Stimulated activated CD4-positive, alpha-beta T cell treated with anti-CD3 and anti-CD28 coated beads, Interleukin-12 subunit alpha, Interleukin-12 subunit beta, amount 100 ng/mL, for 4 hours (primary cell): ENCODE measurements around the gene ERAL1.
"Not testable (repeated sequence)": the region's sequence is repeated elsewhere in the genome, so short reads cannot be mapped to it uniquely, and the experiment has no call there.

Source experiments
- DNase-seq: peaks from one replicate; pipeline ENCODE4 v3.0.0-alpha.2; 2020

Gene ERAL1

DNA sequence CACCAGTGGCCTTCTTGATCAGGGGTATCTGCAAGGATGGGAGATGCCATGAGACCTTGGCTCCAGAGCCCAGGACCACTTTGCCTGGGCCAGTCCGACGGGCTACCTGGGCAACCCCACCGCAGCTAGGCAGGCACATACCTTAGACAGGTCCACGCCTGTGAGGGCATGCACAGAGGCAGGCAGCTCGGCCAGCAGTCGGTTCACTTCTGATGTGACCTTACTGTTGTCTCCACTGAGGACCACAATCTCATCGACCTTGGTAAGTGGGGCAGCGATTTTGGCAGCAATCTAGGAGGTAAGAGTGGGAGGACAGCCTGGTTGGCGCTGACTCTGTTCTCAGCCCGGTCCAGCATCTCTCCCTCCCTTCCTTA, 25.7 kb downstream of the ERAL1 start:
- no peak for DNase-seq

DNA sequence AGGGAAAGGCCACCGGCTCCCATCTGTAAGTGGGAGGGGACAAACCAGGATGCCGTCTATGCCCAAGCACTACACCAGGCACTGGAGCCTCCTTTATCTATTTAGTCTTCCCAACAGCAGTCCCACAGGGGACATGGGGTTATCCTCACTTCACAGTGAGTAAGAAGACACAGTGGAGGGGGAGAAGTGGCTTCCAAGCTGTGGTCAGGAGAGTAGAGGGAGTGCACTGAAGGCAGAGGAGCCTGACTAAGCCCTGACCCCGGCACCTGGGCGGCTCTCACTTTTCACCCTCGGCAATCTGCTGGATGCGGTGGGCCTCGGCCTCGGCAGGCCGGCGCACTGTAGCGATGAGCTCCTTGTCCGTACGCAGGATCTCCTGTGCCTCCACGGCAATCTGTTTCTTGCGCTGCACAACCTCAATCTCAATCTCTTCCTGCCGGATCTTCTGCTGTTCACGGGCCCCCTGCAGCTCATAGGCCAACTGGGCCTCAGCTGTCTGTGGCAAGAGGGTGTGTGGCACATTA, 26.8 kb downstream of the ERAL1 start:
- DNase-seq: no peak

DNA sequence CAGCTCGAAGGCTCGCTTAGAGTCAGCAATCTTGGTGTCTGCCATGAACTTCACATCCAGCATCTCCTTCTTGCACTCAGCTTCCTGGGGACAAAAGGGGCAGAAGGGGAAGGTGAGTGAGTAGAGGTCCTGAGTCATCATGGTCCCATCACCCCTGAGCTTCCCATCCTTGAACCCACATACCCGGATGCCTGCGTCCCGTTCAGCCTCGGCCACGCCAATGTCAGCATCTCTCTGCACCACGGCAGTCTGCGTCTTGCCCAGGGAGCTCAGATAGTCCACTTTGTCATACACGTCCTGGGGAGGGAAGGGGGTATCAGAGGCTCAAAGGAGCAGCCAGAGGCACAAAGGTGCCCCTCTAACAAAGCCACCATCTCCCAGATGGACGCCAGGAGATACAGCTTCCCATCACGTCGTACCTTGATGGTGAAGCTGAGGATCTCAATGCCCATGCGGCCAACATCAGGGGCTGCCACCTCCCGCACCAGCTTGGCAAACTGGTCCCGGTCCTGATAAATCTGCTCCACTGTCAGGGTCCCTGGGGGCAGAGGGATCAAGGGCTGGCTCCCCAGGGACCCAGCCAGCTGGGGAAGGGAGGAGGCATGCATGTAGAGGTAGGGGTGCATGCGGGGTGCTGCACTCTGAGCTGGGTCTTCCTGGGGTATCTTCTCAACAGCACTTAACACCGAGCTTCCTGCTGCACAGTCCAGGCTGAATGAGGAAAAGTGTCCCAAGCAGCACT, 27.5 kb downstream of the ERAL1 start:
- DNase-seq: no peak

DNA sequence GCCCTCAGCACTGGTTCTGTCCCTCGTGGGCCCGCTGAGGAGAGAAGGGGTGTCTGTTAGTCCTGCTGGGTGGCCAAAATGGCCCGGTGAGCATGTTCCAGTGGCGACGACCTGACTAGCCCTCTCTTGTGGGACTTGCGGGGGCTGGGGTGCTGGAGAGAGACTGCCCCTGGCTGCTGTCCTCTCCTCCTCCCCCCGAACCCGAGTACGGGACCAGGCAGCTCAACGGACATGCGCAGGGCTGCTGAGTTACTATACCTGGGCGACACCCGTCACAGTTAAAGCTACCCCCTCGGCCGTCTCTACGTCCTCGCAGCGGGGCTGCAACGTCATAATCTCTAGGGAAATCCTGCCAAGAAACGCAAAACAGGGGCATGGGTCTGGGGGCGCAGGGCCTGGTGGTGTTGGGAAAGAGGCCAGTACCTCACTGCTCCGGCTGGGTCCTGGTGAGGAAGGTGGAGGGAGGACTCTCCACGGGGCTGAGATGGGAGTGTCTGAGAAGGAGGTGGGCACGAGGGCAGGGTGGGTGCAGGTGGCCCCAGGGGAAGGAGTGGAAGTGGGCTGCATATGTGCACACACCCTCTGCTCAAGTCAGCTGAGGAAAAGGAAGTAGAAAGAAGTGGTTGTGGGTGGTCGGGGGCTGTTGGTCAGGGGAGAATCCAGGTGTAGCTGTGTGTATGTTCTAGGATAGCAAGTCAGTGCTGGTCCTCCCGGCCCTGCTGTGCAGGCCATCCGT, 29.3 kb downstream of the ERAL1 start:
- no peak for DNase-seq

DNA sequence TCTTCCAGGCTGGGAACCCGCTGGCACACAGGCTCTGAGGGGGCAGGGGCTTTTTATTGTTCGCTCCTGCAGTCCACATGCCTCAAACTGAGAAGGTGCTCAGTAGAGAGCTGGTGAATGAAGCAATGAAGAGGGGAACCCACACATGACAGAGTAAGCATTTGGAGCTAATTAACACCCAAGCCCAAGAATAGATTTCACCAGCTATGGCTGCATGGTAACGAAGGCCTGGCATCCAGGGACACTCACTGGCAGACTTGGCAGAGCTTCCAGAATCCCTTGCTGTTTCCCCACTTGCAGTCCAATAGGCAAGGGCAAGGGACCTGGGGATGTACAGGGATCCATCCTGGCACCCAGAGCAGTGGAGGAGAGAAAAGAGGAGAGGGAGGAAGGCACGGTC, 30.5 kb downstream of the ERAL1 start:
- DNase-seq: no peak

DNA sequence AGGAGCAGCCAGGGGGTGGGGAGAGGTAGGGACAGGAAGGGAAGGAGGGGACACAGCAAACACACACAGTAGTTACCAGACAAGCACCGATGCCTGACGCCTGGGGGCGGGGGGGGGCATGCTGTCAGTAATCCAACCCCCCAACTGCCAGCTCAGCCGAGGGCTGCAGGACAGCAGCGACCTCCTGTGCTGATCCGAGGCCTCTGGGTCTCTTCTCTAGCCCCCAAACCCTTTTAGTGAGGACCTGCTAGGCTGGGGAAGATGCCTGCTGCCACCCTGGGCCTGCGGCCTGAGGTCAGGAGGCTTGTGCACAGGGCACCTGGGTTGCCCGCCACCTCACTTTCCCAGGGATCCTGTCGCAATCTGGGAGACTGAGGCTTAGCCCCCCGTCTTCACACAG, 31.1 kb downstream of the ERAL1 start:
- no peak for DNase-seq

DNA sequence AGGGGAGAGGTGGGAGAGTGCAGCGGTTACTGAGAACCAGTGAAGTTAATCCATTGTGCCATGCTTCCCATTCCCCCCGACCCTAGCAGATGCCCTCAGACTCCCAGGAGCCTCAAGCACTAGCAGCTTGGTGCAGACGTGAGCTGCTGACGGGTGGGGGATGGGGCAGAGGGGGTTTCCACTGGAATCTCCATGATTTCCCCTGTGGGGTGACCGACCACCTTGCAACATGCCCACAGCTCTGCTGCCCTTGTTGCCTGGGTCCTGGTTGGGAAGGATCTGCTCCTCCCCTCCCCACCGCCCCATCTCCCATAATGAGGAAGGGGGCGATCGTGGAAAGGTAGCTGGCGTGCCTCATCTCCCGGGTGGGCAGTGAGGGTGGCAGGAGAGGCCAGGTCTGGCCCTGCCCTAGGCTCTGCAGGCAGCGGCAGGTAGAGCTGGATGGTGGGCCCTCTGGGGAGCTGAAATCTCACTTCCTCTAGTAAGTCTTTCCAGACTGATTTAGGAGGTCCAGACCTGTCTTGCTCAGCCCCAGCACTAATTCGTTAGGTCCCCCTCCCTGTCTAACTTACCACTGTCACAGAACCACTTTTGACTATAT, 33.2 kb downstream of the ERAL1 start:
- no peak for DNase-seq

DNA sequence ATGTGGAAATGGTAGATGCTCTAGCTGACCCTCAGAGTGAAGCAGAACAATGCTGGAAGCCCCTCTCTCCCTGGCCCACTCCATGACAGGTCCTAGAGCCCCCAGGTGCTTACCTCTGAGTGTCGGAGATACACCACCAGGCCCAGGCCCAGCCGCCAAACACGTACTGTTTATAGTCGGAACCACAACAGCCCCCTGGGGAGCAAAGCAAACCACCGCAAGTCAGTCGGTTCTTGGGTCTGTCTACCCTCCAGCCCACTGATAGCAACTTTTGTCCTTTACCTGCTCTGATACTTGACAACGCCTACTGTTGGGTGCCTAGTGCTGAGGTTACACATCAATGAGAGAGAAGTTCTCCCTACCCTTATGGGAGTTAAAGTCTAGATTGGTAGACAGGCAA, 34.0 kb downstream of the ERAL1 start:
- DNase-seq: no peak

DNA sequence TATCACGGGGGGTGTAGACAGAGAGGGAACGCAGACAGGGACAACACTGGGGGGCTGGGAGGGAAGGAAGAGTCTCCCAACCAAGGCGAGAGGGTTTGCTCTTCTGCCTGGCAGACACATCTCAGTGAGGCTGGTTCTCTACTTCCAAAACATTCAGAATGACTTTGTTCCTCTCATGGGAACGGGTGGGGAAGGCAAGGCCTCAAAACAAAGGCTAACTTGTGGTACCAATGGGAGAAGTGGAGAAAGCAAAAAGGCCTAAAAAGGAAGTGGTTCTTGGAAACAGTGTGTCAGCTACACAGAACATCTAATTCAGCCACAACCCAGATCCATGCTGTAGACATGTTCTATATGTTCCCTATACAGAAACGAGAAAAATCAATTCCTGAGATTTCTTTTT, 35.2 kb downstream of the ERAL1 start:
- DNase-seq: no peak

DNA sequence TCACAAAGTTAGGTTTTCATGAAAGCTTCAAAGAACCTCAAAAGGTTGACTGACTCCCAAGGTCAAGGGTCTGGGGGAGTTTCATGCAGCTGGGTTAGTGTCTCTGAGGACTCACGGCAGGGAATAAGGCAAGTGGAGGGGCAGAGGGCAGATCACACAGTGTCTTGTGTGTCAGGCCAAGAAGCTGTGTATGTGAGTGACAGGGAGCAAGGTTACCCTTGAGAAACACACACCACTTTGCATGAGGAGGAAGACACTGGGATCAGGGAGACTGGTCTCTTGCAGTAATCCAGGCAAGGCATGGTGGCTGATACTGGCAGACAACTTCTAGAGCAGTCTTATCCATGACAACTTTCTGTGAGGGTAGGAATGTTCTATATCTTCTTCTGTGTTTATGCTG, 36.4 kb downstream of the ERAL1 start:
- DNase-seq: no peak

DNA sequence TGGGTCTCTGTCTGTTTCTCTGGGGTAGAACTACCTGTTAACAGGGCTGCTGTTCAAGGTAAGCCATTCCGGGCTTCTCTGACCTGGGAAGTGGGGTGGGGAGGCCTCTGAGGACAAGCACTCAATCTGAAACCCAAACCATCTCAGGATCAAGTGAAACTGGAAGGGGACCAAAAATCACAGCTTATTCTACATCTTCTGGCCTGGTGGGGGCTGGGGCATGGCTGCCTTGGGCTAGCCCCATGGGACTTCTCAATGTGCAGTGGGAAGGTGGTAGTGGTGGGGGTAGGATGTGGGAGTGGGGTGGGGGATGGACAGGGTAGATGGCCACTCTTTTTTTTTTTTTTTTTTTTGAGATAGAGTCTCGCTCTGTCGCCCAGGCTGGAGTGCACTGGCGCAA, 37.2 kb downstream of the ERAL1 start:
- no peak for DNase-seq

DNA sequence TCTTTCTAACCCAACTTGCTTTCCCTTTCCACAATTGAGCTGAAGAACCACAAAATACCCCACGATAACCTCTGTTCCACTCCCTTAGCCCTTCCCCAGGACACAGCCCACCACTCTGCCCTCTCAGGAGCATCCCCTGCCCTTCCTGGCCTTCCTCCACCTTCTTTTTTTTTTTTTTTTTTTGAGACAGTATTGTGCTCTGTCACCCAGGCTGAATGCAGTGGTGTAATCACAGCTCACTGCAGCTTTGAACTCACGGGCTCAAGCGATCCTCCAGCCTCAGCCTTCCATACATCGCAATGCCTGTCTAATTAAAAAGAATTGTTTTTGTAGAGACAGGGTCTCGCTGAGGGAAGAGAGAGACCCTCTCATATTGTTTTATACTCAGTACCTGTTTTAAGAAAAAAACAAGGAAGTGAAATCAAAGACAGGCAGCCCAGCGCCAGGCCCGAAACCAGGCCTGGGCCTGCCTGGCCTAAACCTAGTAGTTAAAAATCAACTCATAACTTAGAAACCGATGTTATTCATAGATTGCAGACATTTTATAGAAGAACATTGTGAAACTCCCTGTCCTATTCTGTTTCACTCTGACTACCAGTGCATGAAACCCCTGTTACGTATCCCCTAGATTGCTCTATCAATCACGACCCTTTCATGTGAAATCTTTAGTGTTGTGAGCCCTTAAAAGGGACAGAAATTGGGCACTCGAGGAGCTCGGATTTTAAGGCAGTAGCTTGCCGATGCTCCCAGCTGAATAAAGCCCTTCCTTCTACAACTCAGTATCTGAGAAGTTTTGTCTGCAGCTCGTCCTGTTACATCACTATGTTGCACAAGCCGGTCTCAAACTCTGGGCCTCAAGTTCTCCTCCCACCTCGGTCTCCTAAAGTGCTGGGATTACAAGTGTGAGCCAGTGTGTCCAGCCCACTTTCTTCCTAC, 38.7 kb downstream of the ERAL1 start:
- not testable (repeated sequence) for DNase-seq

DNA sequence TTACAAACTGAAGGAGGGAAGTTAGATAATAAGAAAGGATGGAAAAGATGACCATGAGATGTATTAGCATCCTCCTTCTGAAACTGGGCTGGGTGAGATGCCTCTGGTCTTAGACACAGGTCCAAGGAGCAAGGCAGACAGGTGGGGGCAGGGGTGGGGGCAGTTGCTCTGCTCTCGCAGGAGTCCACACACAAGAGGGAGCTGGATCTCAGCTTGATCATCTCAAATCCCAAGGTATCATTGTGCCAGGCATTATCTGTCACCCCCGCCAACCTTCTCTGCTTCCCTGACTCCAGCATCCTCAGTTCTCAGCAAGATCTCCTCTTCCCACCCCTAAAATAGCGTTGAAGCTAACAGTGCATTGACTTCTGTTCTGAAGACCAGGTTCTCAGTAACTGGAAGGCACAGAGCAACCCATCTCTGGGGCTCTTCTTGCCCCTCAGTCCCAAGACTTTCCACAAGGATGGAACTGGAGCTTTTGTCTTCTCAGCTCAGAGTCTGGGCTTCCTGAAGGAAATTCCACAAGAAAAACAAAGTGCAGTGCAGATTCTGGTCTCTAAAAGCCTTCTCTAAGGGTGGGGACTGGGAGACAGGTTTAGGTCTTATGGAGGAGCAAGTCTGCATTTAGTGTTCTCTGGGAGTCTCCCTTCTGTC, 41.1 kb downstream of the ERAL1 start:
- no peak for DNase-seq

DNA sequence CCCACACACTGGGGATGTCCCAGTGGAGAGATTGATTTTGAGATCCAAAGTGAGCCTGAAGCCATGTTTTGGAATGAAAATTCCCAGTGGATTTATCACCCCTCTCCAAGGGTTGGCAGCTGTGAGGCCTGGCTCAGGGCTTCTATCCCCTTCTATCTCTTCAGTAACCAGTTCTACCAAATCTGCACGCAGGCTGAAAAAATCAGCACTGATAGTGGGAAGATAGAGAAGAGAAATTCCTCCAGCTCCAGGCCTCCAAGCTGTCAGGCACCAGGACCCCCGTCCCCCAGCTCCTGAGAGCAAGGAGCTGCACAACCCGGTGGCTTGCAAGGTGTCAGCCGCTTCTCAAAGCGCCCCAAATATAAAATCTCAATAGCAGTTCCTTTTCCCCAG, 41.7 kb downstream of the ERAL1 start:
- DNase-seq: no peak

DNA sequence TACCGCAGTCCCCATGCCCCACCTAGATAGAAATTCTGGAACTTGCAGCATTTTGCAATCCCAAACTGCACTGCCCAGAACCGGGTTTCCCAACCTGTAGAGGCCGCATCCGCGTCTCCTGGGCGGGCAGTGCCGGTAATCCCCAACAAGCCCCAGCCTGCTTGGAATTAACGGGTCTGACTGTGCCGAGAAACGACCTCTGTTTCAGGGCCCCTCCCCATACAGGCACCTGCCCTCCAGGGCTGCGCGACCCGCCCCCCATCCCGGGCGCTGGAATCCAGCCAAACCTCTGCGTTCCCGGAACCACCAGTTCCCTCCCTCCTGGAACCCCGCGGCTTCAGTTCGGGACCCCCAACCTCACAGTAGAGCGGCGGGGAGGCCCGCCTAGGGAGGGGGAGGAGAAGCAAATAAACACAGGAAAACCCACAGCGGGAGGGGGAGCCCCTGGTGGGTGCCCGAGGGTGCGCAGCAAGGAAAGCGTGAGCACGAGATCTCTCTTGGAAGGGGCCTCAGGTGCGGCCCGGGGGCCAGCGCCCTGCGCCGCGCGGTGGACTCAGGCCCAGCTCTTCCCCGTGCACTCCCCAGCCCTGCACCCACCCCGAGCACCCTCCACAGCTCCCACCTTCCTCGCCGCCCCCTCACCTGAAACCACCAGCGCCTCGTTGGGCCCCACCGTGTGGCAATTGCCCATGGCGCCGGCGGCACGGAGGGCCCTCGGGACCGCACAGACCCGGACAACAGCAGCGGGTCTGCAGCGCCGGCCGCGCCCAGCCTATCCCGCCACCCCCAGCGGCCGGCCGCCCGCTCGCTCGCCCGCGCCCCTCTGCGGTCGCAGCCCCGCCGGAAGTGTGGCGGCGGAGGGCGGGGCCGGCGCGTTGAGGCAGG, 42.3 kb downstream of the ERAL1 start, which contains the start of gene FLOT2:
FLOT2 (minus strand) TSS at position 850 of the 885 bp plus-strand sequence; CDS start at position 691, 159 bp downstream.
- peak; percentile 51 for DNase-seq

DNA sequence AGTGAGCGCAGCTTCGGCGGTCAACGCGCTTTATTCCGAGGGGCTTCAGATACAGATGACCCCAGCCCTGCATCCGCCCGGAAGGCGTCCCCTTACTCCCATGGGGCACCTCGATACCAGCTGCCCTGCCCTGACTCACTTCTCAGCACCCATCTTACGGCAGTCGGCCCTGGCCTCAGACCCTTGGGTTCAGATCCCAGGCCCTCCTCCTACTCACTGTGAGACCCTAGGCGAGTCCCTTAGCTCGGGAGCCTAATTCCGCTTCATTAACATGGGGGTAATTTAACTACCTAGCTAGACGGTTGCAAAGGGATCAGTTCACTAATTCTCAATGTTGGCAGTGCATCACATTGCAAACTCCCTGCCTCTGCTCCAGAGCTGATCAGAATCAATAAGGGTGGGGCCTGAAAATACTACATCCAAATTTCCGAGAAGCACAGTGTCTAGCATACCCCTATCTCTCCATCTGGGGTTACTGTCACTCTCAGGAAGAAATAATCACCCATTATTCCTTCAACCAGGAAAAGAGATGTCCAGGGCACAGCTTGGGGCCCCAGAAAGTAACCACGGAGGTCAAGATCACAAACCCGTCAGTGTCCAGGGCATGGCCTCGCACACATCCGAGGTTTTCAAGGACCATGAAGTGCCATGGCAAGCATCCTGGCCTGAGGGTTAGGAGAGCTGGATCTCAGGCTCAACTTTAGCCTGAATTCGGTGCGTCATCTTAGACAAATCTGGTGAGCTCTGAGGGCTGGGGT, 43.1 kb downstream of the ERAL1 start:
- no peak for DNase-seq

DNA sequence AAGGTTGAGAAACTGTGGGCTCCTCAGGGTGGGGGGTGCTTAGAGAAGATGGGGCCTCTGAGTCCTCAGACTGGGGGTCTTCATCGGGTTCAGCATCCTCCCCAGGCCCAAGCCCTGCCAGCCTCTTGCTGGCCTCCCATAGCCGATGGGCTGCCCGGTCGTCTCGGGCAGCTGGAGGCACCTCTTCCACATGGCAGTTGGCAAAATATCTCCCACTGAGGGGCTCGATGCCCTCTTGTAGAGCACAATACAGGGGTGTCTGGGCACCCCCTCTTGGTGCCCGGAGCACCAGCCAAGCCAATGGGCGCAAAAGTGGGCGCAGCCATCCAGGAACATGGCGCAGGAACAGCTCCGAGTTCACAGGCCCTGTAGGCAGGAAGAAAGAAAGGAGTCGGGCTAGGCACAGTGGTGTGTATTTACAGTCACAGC, 43.7 kb downstream of the ERAL1 start:
- DNase-seq: no peak

DNA sequence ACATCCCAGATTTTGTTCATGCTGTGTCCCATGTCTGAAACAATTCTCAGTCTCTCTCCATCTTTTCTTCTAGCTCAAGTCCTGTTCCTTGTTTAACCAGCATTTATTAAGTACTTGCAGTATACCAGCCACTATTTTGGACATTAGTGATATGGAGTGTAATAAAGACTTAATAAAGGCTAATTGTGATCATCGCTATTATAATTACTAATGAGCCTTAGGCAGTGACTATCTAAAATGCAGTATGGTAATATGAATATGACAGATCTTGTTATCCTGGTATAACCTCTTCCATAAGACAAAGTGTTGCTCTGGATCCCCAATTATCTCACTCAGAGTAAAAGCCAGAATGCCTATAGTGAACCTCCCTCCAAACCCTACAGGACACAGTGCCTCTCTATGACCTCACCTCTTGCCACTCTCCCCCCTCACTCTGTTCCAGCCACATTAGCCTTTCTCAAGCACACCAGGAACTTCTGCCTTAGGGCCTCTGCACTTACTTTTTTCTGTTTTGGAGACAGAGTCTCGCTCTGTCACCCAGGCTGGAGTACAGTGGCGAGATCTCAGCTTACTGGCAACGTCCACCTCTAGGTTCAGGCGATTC, 44.5 kb downstream of the ERAL1 start:
- DNase-seq: no peak

DNA sequence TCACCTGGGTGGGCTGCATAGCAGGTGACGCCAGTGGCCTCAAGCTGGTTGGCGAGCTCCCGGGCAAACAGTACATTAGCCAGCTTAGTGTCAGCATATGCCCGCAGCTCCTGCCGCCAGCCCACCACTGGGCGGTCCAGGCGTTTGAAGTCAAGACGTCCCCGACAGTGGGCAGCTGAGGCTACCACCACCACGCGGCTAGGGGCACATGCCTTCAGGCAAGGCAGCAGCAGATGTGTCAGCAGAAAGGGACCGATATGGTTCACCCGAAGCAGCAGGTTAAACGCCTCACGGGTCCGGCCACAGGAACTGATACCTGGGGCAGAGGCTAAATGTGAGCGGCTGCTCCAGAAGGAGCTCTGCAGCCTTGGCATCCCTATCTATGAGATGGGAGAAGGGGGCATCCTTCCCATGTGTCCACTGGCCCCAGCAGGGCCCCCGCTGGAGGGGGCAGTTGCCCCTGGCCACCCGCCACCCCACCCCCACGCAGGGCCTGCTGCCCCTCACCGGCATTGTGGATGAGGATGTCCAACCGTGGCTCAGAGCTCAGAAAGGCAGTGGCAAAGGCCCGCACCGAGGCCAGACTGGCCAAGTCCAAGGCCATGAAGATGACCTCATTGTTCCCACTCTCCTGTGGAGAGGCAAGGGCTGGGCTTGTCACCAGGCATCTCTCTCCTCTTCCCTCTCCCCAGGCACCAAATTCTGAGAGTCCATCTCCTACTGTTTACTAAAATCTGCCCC, 46.3 kb downstream of the ERAL1 start:
- DNase-seq: no peak
